HepG2 (cell line): ENCODE measurements around the gene PRKAR1A. TPM values are rescaled to one million over a fixed set of nuclear protein-coding genes. Genes with fewer than 3 reads are reported as not detected.

Experiments
- BCL6 ChIP-seq: IDR thresholded peaks from 2 replicates; pipeline ENCODE4 v1.6.1; 2016; ENCODE audit warnings: missing genetic modification reagents, missing compliant biosample characterization
- BORCS8-MEF2B ChIP-seq: sonication (generic); formaldehyde crosslinking; IDR thresholded peaks from 2 replicates; pipeline ENCODE4 v1.8.0; 2022; ENCODE audit warnings: mild to moderate bottlenecking, missing genetic modification reagents
- GPN1 ChIP-seq: sonication (generic); formaldehyde crosslinking; IDR thresholded peaks from 2 replicates; pipeline ENCODE4 v1.5.1; 2020; ENCODE audit warnings: missing genetic modification reagents, borderline replicate concordance
- HDAC2 ChIP-seq: sonication (generic); formaldehyde crosslinking; IDR thresholded peaks from 2 replicates; pipeline ENCODE4 v1.4.0; 2020; ENCODE audit warnings: missing genetic modification reagents
- HNRNPL ChIP-seq: fragments of 200-400 bp; formaldehyde crosslinking; IDR thresholded peaks from 2 replicates; pipeline ENCODE4 v1.6.1; 2017; ENCODE audit warnings: mild to moderate bottlenecking, low read depth, low read length
- KMT2A ChIP-seq: sonication (generic); formaldehyde crosslinking; IDR thresholded peaks from 2 replicates; pipeline ENCODE4 v1.4.0; 2020; ENCODE audit warnings: missing genetic modification reagents
- MLLT10 ChIP-seq: sonication (generic); formaldehyde crosslinking; IDR thresholded peaks from 2 replicates; pipeline ENCODE4 v1.4.0; 2020; ENCODE audit warnings: missing genetic modification reagents
- PCBP2 ChIP-seq: fragments of 200-400 bp; formaldehyde crosslinking; optimal IDR thresholded peaks from 2 replicates; pipeline ENCODE3; 2018; ENCODE audit warnings: low read length, low read depth; ENCODE audit not compliant: poor library complexity, severe bottlenecking
- RORA ChIP-seq: sonication (generic); formaldehyde crosslinking; IDR thresholded peaks from 2 replicates; pipeline ENCODE4 v1.5.0; 2020; ENCODE audit warnings: mild to moderate bottlenecking, missing genetic modification reagents, moderate library complexity
- SOX6 ChIP-seq, 2 experiments: fragments of 450-650 bp in 1 of 2; sonication (generic) in 1 of 2; formaldehyde crosslinking in 1 of 2; IDR thresholded peaks; 2 replicates each; pipeline versions ENCODE4 v1.4.0 to v1.6.1; 2017 to 2020; ENCODE audit warnings: antibody characterized with exemption in 1 of 2, mild to moderate bottlenecking in 1 of 2, missing genetic modification reagents in 1 of 2
- SRF ChIP-seq: IDR thresholded peaks from 2 replicates; pipeline ENCODE4 v1.6.1; 2011; ENCODE audit warnings: mild to moderate bottlenecking, low read depth, low read length, moderate library complexity
- TBL1XR1 ChIP-seq: fragments of 150-350 bp; IDR thresholded peaks from 2 replicates; pipeline ENCODE4 v1.6.1; 2014; ENCODE audit warnings: borderline replicate concordance, low read length; ENCODE audit not compliant: partially characterized antibody
- ZBTB38 ChIP-seq: sonication (generic); formaldehyde crosslinking; IDR thresholded peaks from 2 replicates; pipeline ENCODE4 v1.5.1; 2020; ENCODE audit warnings: mild to moderate bottlenecking, missing genetic modification reagents
- ZC3H13 ChIP-seq: sonication (generic); formaldehyde crosslinking; IDR thresholded peaks from 2 replicates; pipeline ENCODE4 v1.8.1; 2023; ENCODE audit warnings: mild to moderate bottlenecking, missing genetic modification reagents, moderate library complexity
- ZC3H4 ChIP-seq: sonication (generic); formaldehyde crosslinking; IDR thresholded peaks from 2 replicates; pipeline ENCODE4 v1.4.0; 2020; ENCODE audit warnings: missing genetic modification reagents, borderline replicate concordance
- ZNF124 ChIP-seq: sonication (generic); formaldehyde crosslinking; IDR thresholded peaks from 2 replicates; pipeline ENCODE4 v1.4.0; 2020; ENCODE audit warnings: missing genetic modification reagents
- ZNF20 ChIP-seq: sonication (generic); formaldehyde crosslinking; IDR thresholded peaks from 2 replicates; pipeline ENCODE4 v1.4.0; 2020; ENCODE audit warnings: mild to moderate bottlenecking, moderate library complexity, missing genetic modification reagents
- ZNF234 ChIP-seq: sonication (generic); formaldehyde crosslinking; conservative IDR thresholded peaks from 2 replicates; pipeline ENCODE4 v1.5.1; 2020; ENCODE audit warnings: mild to moderate bottlenecking, missing genetic modification reagents
- ZNF292 ChIP-seq: sonication (generic); formaldehyde crosslinking; IDR thresholded peaks from 2 replicates; pipeline ENCODE4 v1.8.1; 2022; ENCODE audit warnings: mild to moderate bottlenecking, low read depth, missing genetic modification reagents, borderline replicate concordance
- ZNF414 ChIP-seq: sonication (generic); formaldehyde crosslinking; IDR thresholded peaks from 2 replicates; pipeline ENCODE4 v1.5.0; 2020; ENCODE audit warnings: missing genetic modification reagents
- ZNF501 ChIP-seq: sonication (generic); formaldehyde crosslinking; IDR thresholded peaks from 2 replicates; pipeline ENCODE4 v1.5.1; 2020; ENCODE audit warnings: mild to moderate bottlenecking, moderate library complexity, missing genetic modification reagents
- ZNF570 ChIP-seq: sonication (generic); formaldehyde crosslinking; IDR thresholded peaks from 2 replicates; pipeline ENCODE4 v1.4.0; 2020; ENCODE audit warnings: mild to moderate bottlenecking, missing genetic modification reagents, borderline replicate concordance
- ZNF572 ChIP-seq: sonication (generic); formaldehyde crosslinking; IDR thresholded peaks from 2 replicates; pipeline ENCODE4 v1.5.1; 2020; ENCODE audit warnings: mild to moderate bottlenecking, missing genetic modification reagents
- ZNF652 ChIP-seq: IDR thresholded peaks from 2 replicates; pipeline ENCODE4 v1.6.1; 2016; ENCODE audit warnings: low read depth, borderline replicate concordance
- ZNF672 ChIP-seq: sonication (generic); formaldehyde crosslinking; IDR thresholded peaks from 2 replicates; pipeline ENCODE4 v1.8.1; 2022; ENCODE audit warnings: missing genetic modification reagents
- ZNF678 ChIP-seq: sonication (generic); formaldehyde crosslinking; IDR thresholded peaks from 2 replicates; pipeline ENCODE4 v1.4.0; 2020; ENCODE audit warnings: mild to moderate bottlenecking, missing genetic modification reagents
- ZNF749 ChIP-seq: sonication (generic); formaldehyde crosslinking; IDR thresholded peaks from 2 replicates; pipeline ENCODE4 v1.8.0; 2022; ENCODE audit warnings: mild to moderate bottlenecking, missing genetic modification reagents, moderate library complexity, borderline replicate concordance
- ZNF780A ChIP-seq: sonication (generic); formaldehyde crosslinking; IDR thresholded peaks from 2 replicates; pipeline ENCODE4 v1.8.0; 2022; ENCODE audit warnings: mild to moderate bottlenecking, missing genetic modification reagents, moderate library complexity
- ZNF878 ChIP-seq: sonication (generic); formaldehyde crosslinking; IDR thresholded peaks from 2 replicates; pipeline ENCODE4 v1.8.1; 2023; ENCODE audit warnings: mild to moderate bottlenecking, missing genetic modification reagents, moderate library complexity
- polyA plus RNA-seq, 8 experiments: library from polyadenylated mRNA; depleted of rRNA in 3 of 8; stranded (reverse) in 7 of 8; unstranded in 1 of 8; fragments of >200 nt; fragmentation: Illumina TruSeq in 4 of 8; extraction: Trizol in 4 of 8; gene quantifications; 2 replicates each; pipeline versions ENCODE4 v1.2.1 to v1.2.3, GENCODE V29; 2011 to 2016; ENCODE audit warnings: low read depth in 4 of 8, missing spikeins in 1 of 8, mixed read lengths in 1 of 8; ENCODE audit not compliant: insufficient read depth in 1 of 8
- total RNA-seq, 5 experiments: library from RNA; depleted of rRNA; stranded (reverse); fragments of >200 nt; fragmentation: Illumina TruSeq; extraction: Trizol; gene quantifications; 2 replicates each; pipeline ENCODE4 v1.2.3, GENCODE V29; 2016; ENCODE audit warnings: low read depth in 1 of 5
- TF ChIP-seq, protein P1 (sequence below): sonication (generic); formaldehyde crosslinking; IDR thresholded peaks from 2 replicates; pipeline ENCODE4 v1.4.0; 2020; ENCODE audit warnings: missing genetic modification reagents
- TF ChIP-seq, protein P2 (sequence below): sonication (generic); formaldehyde crosslinking; IDR thresholded peaks from 2 replicates; pipeline ENCODE4 v1.5.1; 2020; ENCODE audit warnings: missing genetic modification reagents, mild to moderate bottlenecking, borderline replicate concordance

Gene PRKAR1A
- total and polyA plus RNA-seq, 2 of the 13 experiments (the other 11 are each of a cell fraction or from before 2014, with no cell fraction given), result 265 to 266 TPM

DNA sequence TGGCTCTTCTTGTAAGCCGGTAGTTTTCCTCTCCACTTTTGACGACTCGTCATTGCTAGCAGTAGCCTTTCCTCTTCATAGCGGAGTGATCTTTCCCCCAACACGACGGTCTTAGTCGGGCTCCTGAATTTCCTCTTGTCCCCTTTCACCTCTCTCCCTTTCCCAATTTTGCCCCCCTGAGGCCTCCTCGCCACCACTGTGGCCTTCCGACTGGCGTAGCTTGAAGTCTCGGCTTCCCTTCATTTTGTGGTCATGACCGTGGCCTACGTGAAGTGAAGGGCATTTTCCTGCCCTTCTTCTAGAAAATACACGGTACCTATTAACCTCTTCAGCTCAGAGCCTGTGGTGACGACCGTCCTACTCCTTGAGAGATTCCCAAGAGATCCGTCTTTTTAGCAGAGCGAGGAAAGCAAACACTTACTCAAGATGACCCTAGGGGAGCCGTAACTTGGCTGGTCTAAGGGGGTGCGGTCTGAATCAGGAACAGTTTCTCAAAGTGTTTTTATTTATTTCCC, 787 bp downstream of the PRKAR1A start (continued):
- TF ChIP-seq BORCS8-MEF2B (CRISPR knock-in tag), result no peak; the same call in 1 of the 2 replicates
- TF ChIP-seq SRF, result no peak
- TF ChIP-seq, protein P1, sequence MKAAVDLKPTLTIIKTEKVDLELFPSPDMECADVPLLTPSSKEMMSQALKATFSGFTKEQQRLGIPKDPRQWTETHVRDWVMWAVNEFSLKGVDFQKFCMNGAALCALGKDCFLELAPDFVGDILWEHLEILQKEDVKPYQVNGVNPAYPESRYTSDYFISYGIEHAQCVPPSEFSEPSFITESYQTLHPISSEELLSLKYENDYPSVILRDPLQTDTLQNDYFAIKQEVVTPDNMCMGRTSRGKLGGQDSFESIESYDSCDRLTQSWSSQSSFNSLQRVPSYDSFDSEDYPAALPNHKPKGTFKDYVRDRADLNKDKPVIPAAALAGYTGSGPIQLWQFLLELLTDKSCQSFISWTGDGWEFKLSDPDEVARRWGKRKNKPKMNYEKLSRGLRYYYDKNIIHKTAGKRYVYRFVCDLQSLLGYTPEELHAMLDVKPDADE (CRISPR knock-in tag), result no peak
- TF ChIP-seq ZNF572, result 0 out of 2 replicates have a peak, but pooled peaks have one; percentile 59
- TF ChIP-seq, protein P2, sequence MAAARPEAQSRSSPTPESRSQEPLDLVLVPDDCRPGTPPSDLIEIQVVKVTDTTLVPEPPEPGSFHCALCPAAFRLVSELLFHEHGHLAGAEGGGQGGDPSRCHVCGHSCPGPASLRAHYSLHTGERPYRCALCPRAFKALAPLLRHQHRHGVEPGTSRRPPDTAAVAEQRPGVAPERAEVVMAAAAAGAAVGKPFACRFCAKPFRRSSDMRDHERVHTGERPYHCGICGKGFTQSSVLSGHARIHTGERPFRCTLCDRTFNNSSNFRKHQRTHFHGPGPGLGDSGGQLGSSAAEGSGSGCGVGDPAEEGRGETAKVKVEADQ (CRISPR knock-in tag), result no peak
- TF ChIP-seq ZNF20 (CRISPR knock-in tag), result 0 out of 2 replicates have a peak, but pooled peaks have one; percentile 38
- TF ChIP-seq BCL6 (CRISPR knock-in tag), result no peak
- TF ChIP-seq ZNF780A (CRISPR knock-in tag), result no peak
- no peak for TF ChIP-seq ZBTB38 (CRISPR knock-in tag)
- no peak for TF ChIP-seq ZNF292 (CRISPR knock-in tag)
- TF ChIP-seq ZNF414, result no peak
- TF ChIP-seq ZC3H4 (CRISPR knock-in tag), result peak; percentile 87
- TF ChIP-seq ZNF652 (CRISPR knock-in tag), result peak; percentile 88
- TF ChIP-seq ZNF501 (CRISPR knock-in tag), result peak; percentile 59; the same call in 1 of the 2 replicates
- TF ChIP-seq RORA (CRISPR knock-in tag), result 0 out of 2 replicates have a peak, but pooled peaks have one; percentile 54
- no peak for TF ChIP-seq SOX6 (IDR thresholded peaks at IDR 0.05)
- peak; percentile 20; the same call in 1 of the 2 replicates for TF ChIP-seq SOX6 (CRISPR knock-in tag; IDR thresholded peaks at IDR 0.05)
- TF ChIP-seq ZNF678 (CRISPR knock-in tag), result no peak
- no peak for TF ChIP-seq ZNF234 (CRISPR knock-in tag)
- peak; percentile 11 for TF ChIP-seq ZC3H13 (CRISPR knock-in tag)
- no peak for TF ChIP-seq ZNF749 (CRISPR knock-in tag)
- no peak; the same call in 1 of the 2 replicates for TF ChIP-seq ZNF878 (CRISPR knock-in tag)
- TF ChIP-seq PCBP2, result peak; percentile 34
- no peak for TF ChIP-seq TBL1XR1
- no peak for TF ChIP-seq ZNF672 (CRISPR knock-in tag)
- no peak for TF ChIP-seq HNRNPL
- no peak for TF ChIP-seq GPN1 (CRISPR knock-in tag)
- peak; percentile 14; the same call in 1 of the 2 replicates for TF ChIP-seq HDAC2 (CRISPR knock-in tag)
- no peak for TF ChIP-seq MLLT10 (CRISPR knock-in tag)
- peak; percentile 8; the same call in 1 of the 2 replicates for TF ChIP-seq KMT2A (CRISPR knock-in tag)
- TF ChIP-seq ZNF570 (CRISPR knock-in tag), result no peak
- TF ChIP-seq ZNF124, result peak; percentile 33
